Smooth muscle cell (in vitro differentiated cells): Measurements from ENCODE around the gene SFTPB. TPM values are rescaled to one million over a fixed set of nuclear protein-coding genes. Genes with fewer than 3 reads are reported as not detected.
A peak's percentile ranks its signal among the peaks of the same experiment; 100 is the strongest.

Source experiments
- DNase-seq: peaks from one replicate; lab custom pipeline; 2025; ENCODE audit not compliant: unreplicated experiment; lab: John Stamatoyannopoulos, UW
- H2AFZ ChIP-seq: fragments of 200-600 bp; sonication (generic); 2 replicates; pipeline ENCODE4 v1.6.0; 2016; ENCODE audit warnings: antibody characterized with exemption, low read depth, mild to moderate bottlenecking
- H3F3A ChIP-seq: fragments of 200-600 bp; sonication (generic); 2 replicates; pipeline ENCODE4 v1.6.0; 2017; ENCODE audit warnings: antibody characterized with exemption, low read depth
- H3K27ac ChIP-seq: fragments of 200-600 bp; sonication (generic); 2 replicates; pipeline ENCODE4 v1.5.1; 2016; ENCODE audit warnings: low read depth, mild to moderate bottlenecking
- H3K27me3 ChIP-seq: fragments of 200-600 bp; sonication (generic); 2 replicates; pipeline ENCODE4 v1.6.1; 2016; ENCODE audit warnings: low read depth, mild to moderate bottlenecking
- H3K36me3 ChIP-seq: fragments of 200-600 bp; sonication (generic); 2 replicates; pipeline ENCODE4 v1.5.1; 2016; ENCODE audit warnings: low read depth
- H3K4me1 ChIP-seq: fragments of 200-600 bp; sonication (generic); 2 replicates; pipeline ENCODE4 v1.5.1; 2016; ENCODE audit warnings: low read depth
- H3K4me2 ChIP-seq: fragments of 200-600 bp; sonication (generic); 2 replicates; pipeline ENCODE4 v1.6.0; 2016; ENCODE audit warnings: mild to moderate bottlenecking
- H3K4me3 ChIP-seq: fragments of 200-600 bp; sonication (generic); 2 replicates; pipeline ENCODE4 v1.5.1; 2016; ENCODE audit warnings: mild to moderate bottlenecking
- H3K79me2 ChIP-seq: fragments of 200-600 bp; sonication (generic); 2 replicates; pipeline ENCODE4 v1.6.0; 2016; ENCODE audit warnings: low read depth, mild to moderate bottlenecking
- H3K9ac ChIP-seq: fragments of 200-600 bp; sonication (generic); 2 replicates; pipeline ENCODE4 v1.6.0; 2016; ENCODE audit warnings: low read depth
- H3K9me3 ChIP-seq: fragments of 200-600 bp; sonication (generic); replicated peaks from 2 replicates; pipeline ENCODE4 v1.5.1; 2016; ENCODE audit warnings: low read depth
- H4K20me1 ChIP-seq: fragments of 200-600 bp; sonication (generic); 2 replicates; pipeline ENCODE4 v1.6.0; 2016; ENCODE audit warnings: low read depth
- CTCF ChIP-seq: fragments of 200-600 bp; sonication (generic); IDR thresholded peaks from 2 replicates; pipeline ENCODE4 v1.5.1; 2017; ENCODE audit warnings: borderline replicate concordance, mild to moderate bottlenecking, antibody characterized with exemption; ENCODE audit not compliant: insufficient read depth, poor library complexity, severe bottlenecking
- WGBS: methylation state at CpG from one replicate; pipeline ENCODE4 v1.1.7; 2016; ENCODE audit warnings: low lambda C conversion rate; 5-methylcytosine and 5-hydroxymethylcytosine counted together
- polyA plus RNA-seq: library from polyadenylated mRNA; unstranded; fragments of >200 nt; fragmentation: Nextera tagmentation; extraction: Ambion mirVana; gene quantifications from 2 replicates; pipeline ENCODE4 v1.2.1, GENCODE V29; 2016
- total RNA-seq: library from RNA; depleted of rRNA; stranded (reverse); fragments of >200 nt; gene quantifications from 2 replicates; pipeline ENCODE4 v1.2.3, GENCODE V29; 2014

The SFTPB gene
- total RNA-seq (not detected in 2 replicates), polyA plus RNA-seq (not detected in 2 replicates)

GRCh38 chr2:85668009-85668856 lies at the start of gene SFTPB:
Gene SFTPB (minus strand): TSS chr2:85668199. CDS start chr2:85668183, 16 bp downstream.
- no peak within 1 kb of the TSS for H3K4me3 ChIP-seq
- no peaks in the 10 kb centered on the region for H3F3A ChIP-seq
- H3K9ac ChIP-seq: no peak within 1 kb of the TSS
- H3K27me3 ChIP-seq: no peaks in the 10 kb centered on the region
- 89% methylated on average over 5 of the region's 5 CpGs for WGBS
- no peak for DNase-seq
- TF ChIP-seq CTCF: no peak
- no peak within 1 kb of the TSS for H2AFZ ChIP-seq
- no peaks in the 10 kb centered on the region for H3K79me2 ChIP-seq
- no peak within 1 kb of the TSS for H3K27ac ChIP-seq
- no peaks in the 10 kb centered on the region for H3K4me1 ChIP-seq
- H4K20me1 ChIP-seq: no peaks in the 10 kb centered on the region
- no peaks in the 10 kb centered on the region for H3K9me3 ChIP-seq
- H3K4me2 ChIP-seq: no peak within 1 kb of the TSS
- H3K36me3 ChIP-seq: no peaks in the 10 kb centered on the region

- no peak overlapping the region for H2AFZ ChIP-seq
- H3K4me1 ChIP-seq: peaks cover 12% of the 10 kb centered on the region
- no peaks in the 10 kb centered on the region for H3K79me2 ChIP-seq
- no peak overlapping the region for H3K9ac ChIP-seq
- no peaks in the 10 kb centered on the region for H3F3A ChIP-seq
- no peaks in the 10 kb centered on the region for H3K27me3 ChIP-seq
- H3K27ac ChIP-seq: no peak overlapping the region
- peak overlapping the region; percentile 48 for H3K4me2 ChIP-seq
- WGBS: 36% methylated on average over 15 of the region's 15 CpGs
- no peaks in the 10 kb centered on the region for H4K20me1 ChIP-seq
- no peak for TF ChIP-seq CTCF
- H3K36me3 ChIP-seq: no peaks in the 10 kb centered on the region
- no peak for DNase-seq
- H3K9me3 ChIP-seq: no peaks in the 10 kb centered on the region
- no peak overlapping the region for H3K4me3 ChIP-seq
These were observed 49.5 kb upstream of the SFTPB start for GRCh38 chr2:85717308-85718008.

GRCh38 chr2:85716346-85716914 lies 48.4 kb upstream of the SFTPB start:
- H3K36me3 ChIP-seq: no peaks in the 10 kb centered on the region
- no peak for TF ChIP-seq CTCF
- H4K20me1 ChIP-seq: no peaks in the 10 kb centered on the region
- H3K79me2 ChIP-seq: no peaks in the 10 kb centered on the region
- H2AFZ ChIP-seq: no peak overlapping the region
- no peaks in the 10 kb centered on the region for H3K27me3 ChIP-seq
- no peak overlapping the region for H3K27ac ChIP-seq
- no peak overlapping the region for H3K4me3 ChIP-seq
- no peaks in the 10 kb centered on the region for H3K9me3 ChIP-seq
- H3K4me1 ChIP-seq: peaks cover 12% of the 10 kb centered on the region
- 81% methylated on average over 13 of the region's 13 CpGs for WGBS
- no peak for DNase-seq
- no peak overlapping the region for H3K9ac ChIP-seq
- no peaks in the 10 kb centered on the region for H3F3A ChIP-seq
- no peak overlapping the region for H3K4me2 ChIP-seq
